Breast epithelium (tissue), 4 donors: ENCODE data around the gene SLC25A17. TPM values are rescaled to one million over a fixed set of nuclear protein-coding genes. Genes with fewer than 3 reads are reported as not detected.
"Not testable (repeated sequence)": the region's sequence is repeated elsewhere in the genome, so short reads cannot be mapped to it uniquely, and the experiment has no call there.

ENCODE experiments used
- DNase-seq, 2 donors: peaks; one replicate each; pipeline ENCODE4 v3.0.0-alpha.2; 2019; ENCODE audit warnings: low spot score in 2 of 2
- H3K27ac ChIP-seq, 2 donors: fragments of 200-600 bp; sonication (generic) in 1 of 2; one replicate each; pipeline ENCODE4 v1.5.1; 2016 to 2019; ENCODE audit warnings: mild to moderate bottlenecking in 1 of 2
- H3K27me3 ChIP-seq, 2 donors: fragments of 200-600 bp; sonication (generic) in 1 of 2; one replicate each; pipeline versions ENCODE4 v1.5.1 to v1.6.0; 2017 to 2019; ENCODE audit warnings: control low read depth in 1 of 2, mild to moderate bottlenecking in 1 of 2
- H3K36me3 ChIP-seq: fragments of 200-600 bp; one replicate; pipeline ENCODE4 v1.5.1; 2019
- H3K4me1 ChIP-seq, 2 donors: fragments of 200-600 bp; sonication (generic); one replicate each; pipeline ENCODE4 v1.5.1; 2016 to 2019; ENCODE audit warnings: control low read depth in 1 of 2
- H3K4me3 ChIP-seq, 3 donors: fragments of 200-600 bp; sonication (generic); 1 replicate in 2 of 3; 2 replicates in 1 of 3; pipeline ENCODE4 v1.5.1; 2016 to 2019; ENCODE audit warnings: mild to moderate bottlenecking in 3 of 3, moderate library complexity in 2 of 3
- H3K9me3 ChIP-seq, 2 donors: fragments of 200-600 bp; sonication (generic) in 1 of 2; one replicate each; pipeline ENCODE4 v1.5.1; 2016 to 2019; ENCODE audit warnings: control low read depth in 1 of 2
- CTCF ChIP-seq, 3 donors: fragments of 450-650 bp; IDR thresholded peaks; one replicate each; pipeline ENCODE4 v1.5.1; 2016 to 2017; ENCODE audit warnings: antibody characterized with exemption in 3 of 3, mild to moderate bottlenecking in 3 of 3, moderate library complexity in 3 of 3
- POLR2A ChIP-seq: fragments of 450-650 bp; IDR thresholded peaks from one replicate; pipeline ENCODE4 v1.6.1; 2016; ENCODE audit warnings: antibody characterized with exemption, mild to moderate bottlenecking, moderate library complexity
- POLR2AphosphoS5 ChIP-seq, 3 donors: sonication (generic); formaldehyde crosslinking; IDR thresholded peaks; one replicate each; pipeline ENCODE4 v1.6.1; 2017; ENCODE audit warnings: antibody characterized with exemption in 3 of 3
- intact Hi-C: fragments of 100-400 bp; cut with DNase I; formaldehyde crosslinking; loops from one replicate; pipeline ENCODE4 v1.15.1; 2023; ENCODE audit warnings: low total_unique reads
- total RNA-seq, 3 donors: library from RNA; depleted of rRNA; stranded (reverse); fragments of >200 nt; gene quantifications; one replicate each; pipeline ENCODE4 v1.1.0, GENCODE V29; 2016

The SLC25A17 gene
- total RNA-seq, 3 donors from 2014 or later: 18.1 to 23.3 (median 19.0) TPM

GRCh38 chr22:40768206-40768605, 50.9 kb downstream of the SLC25A17 start:
- no peaks in the 10 kb centered on the region for H3K27me3 ChIP-seq
- H3K27ac ChIP-seq: no peak overlapping the region
- H3K4me3 ChIP-seq: no peak overlapping the region
- intact Hi-C loops: no loop called here
- H3K9me3 ChIP-seq: no peaks in the 10 kb centered on the region
- DNase-seq: no peak
- TF ChIP-seq POLR2AphosphoS5 (IDR thresholded peaks at IDR 0.05) (no peak), CTCF (IDR thresholded peaks at IDR 0.05) (no peak), POLR2A (no peak)
- H3K36me3 ChIP-seq: no peaks in the 10 kb centered on the region
- no peaks in the 10 kb centered on the region for H3K4me1 ChIP-seq

- DNase-seq: no peak
- H3K27me3 ChIP-seq: no peaks in the 10 kb centered on the region
- no peaks in the 10 kb centered on the region for H3K36me3 ChIP-seq
- H3K9me3 ChIP-seq: no peaks in the 10 kb centered on the region
- H3K27ac ChIP-seq: no peak overlapping the region
- no peaks in the 10 kb centered on the region for H3K4me1 ChIP-seq
- intact Hi-C loops: no loop called here
- TF ChIP-seq CTCF (IDR thresholded peaks at IDR 0.05): no peak
- no peak for TF ChIP-seq POLR2A
- no peak for TF ChIP-seq POLR2AphosphoS5 (IDR thresholded peaks at IDR 0.05)
- H3K4me3 ChIP-seq: no peak overlapping the region
Measured at GRCh38 chr22:40766956-40767355, 52.2 kb downstream of the SLC25A17 start.

- Histone ChIP-seq H3K27me3 (no peaks in the 10 kb centered on the region), H3K9me3 (no peaks in the 10 kb centered on the region), H3K4me1 (no peaks in the 10 kb centered on the region), H3K36me3 (no peaks in the 10 kb centered on the region), H3K4me3 (no peak overlapping the region), H3K27ac (no peak overlapping the region)
- DNase-seq: no peak
- TF ChIP-seq CTCF (IDR thresholded peaks at IDR 0.05): no peak
- no peak for TF ChIP-seq POLR2AphosphoS5 (IDR thresholded peaks at IDR 0.05)
- TF ChIP-seq POLR2A: no peak
- intact Hi-C loops: no loop called here
Measured at GRCh38 chr22:40764763-40765441, 54.2 kb downstream of the SLC25A17 start.

GRCh38 chr22:40759294-40759840, 59.8 kb downstream of the SLC25A17 start:
- intact Hi-C loops: no loop called here

GRCh38 chr22:40758851-40759250, 60.3 kb downstream of the SLC25A17 start:
- H3K36me3 ChIP-seq, H3K4me1 ChIP-seq, H3K4me3 ChIP-seq, H3K9me3 ChIP-seq, DNase-seq, H3K27me3 ChIP-seq, intact Hi-C loops: not testable (repeated sequence)
- H3K27ac ChIP-seq: peak overlapping the region in 1 of 2 donors; percentile 13

More at GRCh38 chr22:40759294-40759840, 59.8 kb downstream of the SLC25A17 start:
- no peaks in the 10 kb centered on the region for H3K36me3 ChIP-seq
- H3K27ac ChIP-seq: no peak overlapping the region
- H3K4me1 ChIP-seq: no peaks in the 10 kb centered on the region
- no peaks in the 10 kb centered on the region for H3K9me3 ChIP-seq
- no peaks in the 10 kb centered on the region for H3K27me3 ChIP-seq
- no peak for DNase-seq
- no peak for TF ChIP-seq POLR2A
- no peak for TF ChIP-seq CTCF (IDR thresholded peaks at IDR 0.05)
- TF ChIP-seq POLR2AphosphoS5 (IDR thresholded peaks at IDR 0.05): no peak
- no peak overlapping the region for H3K4me3 ChIP-seq
